Nephron progenitor cell (in vitro differentiated cells): ENCODE results near the gene CEP97.

Experiments used
- DNase-seq: peaks from one replicate; pipeline ENCODE4 v3.0.0; 2021
- H3K27ac Mint-ChIP-seq: 2 replicates; pipeline ENCODE4 v1.8.0; 2021; ENCODE audit warnings: mild to moderate bottlenecking, moderate library complexity, mixed read lengths
- H3K27me3 Mint-ChIP-seq: 2 replicates; pipeline ENCODE4 v1.8.0; 2021; ENCODE audit warnings: mild to moderate bottlenecking, low read depth, mixed read lengths; ENCODE audit not compliant: poor library complexity
- H3K36me3 Mint-ChIP-seq: 2 replicates; pipeline ENCODE4 v1.8.0; 2021; ENCODE audit warnings: low read depth, mixed read lengths
- H3K4me1 Mint-ChIP-seq: 2 replicates; pipeline ENCODE4 v1.8.0; 2021; ENCODE audit warnings: mixed read lengths
- H3K4me3 Mint-ChIP-seq: 2 replicates; pipeline ENCODE4 v1.8.0; 2021; ENCODE audit warnings: mild to moderate bottlenecking, moderate library complexity, mixed read lengths
- H3K9me3 Mint-ChIP-seq: 2 replicates; pipeline ENCODE4 v1.8.0; 2021; ENCODE audit warnings: mild to moderate bottlenecking, moderate library complexity, mixed read lengths
- CTCF ChIP-seq: fragments of 200-600 bp; sonication (generic); IDR thresholded peaks from 2 replicates; pipeline ENCODE4 v1.5.0; 2021; ENCODE audit warnings: antibody characterized with exemption

The CEP97 gene

DNA sequence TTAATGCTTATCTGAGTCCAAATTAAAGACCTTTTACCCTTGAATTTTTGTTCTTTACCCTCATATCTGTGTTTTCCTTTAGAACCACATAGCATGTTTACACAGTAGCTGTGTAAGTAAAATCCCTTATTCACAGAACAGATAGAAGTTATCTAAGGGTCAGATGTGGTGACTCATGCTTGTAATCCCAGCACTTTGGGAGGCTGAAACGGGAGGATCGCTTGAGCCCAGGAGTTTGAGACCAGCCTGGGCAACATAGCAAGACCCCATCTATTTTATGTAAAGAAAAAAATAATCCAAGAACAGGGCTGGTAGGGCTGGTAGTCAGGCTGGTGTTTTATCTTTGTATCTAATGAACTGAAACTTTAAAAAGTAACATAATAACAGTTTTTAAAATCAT lies 77.8 kb downstream of the CEP97 start:
- Mint-ChIP-seq H3K27ac (no peak overlapping the region), H3K4me1 (no peaks in the 10 kb centered on the region), H3K4me3 (no peak overlapping the region), H3K27me3 (no peaks in the 10 kb centered on the region), H3K36me3 (peaks cover 35% of the 10 kb centered on the region), H3K9me3 (no peaks in the 10 kb centered on the region)
- no peak for TF ChIP-seq CTCF
- no peak for DNase-seq

DNA sequence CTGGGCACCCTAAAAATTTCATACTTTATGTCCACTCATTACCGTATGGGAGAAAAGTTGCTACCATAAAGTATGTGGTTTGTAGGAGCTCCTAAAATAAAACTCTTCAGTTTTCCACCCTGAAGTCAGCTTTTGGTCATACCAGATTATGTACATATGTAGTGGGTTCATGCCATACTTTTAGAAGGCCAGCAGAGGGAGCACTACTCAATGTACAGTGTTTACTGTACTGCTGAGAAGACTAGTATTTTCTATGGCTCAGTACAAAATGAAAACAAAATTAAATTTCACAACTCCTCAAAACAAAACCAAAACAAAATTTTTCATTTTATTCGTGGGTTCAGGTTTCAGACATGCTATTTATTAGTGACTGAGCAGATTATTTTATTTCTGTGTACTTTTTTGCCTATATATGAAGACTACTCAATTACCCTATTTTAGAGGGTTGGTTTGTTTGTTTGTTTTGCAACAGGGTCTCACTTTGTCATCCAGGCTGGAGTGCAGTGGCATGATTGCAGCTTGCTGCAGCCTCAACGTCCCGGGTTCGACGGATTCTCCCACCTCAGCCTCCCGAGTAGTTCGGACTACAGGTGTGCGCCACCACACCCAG lies 78.9 kb downstream of the CEP97 start:
- DNase-seq: peak; percentile 42
- no peaks in the 10 kb centered on the region for H3K9me3 Mint-ChIP-seq
- no peak overlapping the region for H3K4me3 Mint-ChIP-seq
- H3K27me3 Mint-ChIP-seq: no peaks in the 10 kb centered on the region
- no peak overlapping the region for H3K27ac Mint-ChIP-seq
- H3K4me1 Mint-ChIP-seq: no peaks in the 10 kb centered on the region
- TF ChIP-seq CTCF: peak; percentile 85
- H3K36me3 Mint-ChIP-seq: peaks cover 31% of the 10 kb centered on the region

DNA sequence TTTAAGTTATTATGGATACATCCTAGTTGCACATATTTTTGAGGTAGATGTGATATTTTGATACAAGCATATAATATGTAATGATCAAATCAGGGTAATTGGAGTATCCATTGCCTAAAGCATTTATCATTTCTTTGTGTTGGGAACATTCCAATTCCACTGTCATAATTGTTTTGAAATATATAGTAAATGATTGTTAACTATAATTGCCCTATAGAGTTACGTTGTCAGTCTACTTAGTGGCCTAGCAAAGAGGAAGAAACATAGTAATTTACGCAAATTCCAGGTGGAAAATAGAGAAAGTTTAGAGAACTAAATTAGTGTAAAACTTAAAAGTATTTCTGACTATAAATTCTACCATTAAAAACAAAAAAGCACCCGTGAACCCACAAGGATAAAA lies 79.5 kb downstream of the CEP97 start:
- no peaks in the 10 kb centered on the region for H3K9me3 Mint-ChIP-seq
- H3K4me3 Mint-ChIP-seq: no peak overlapping the region
- TF ChIP-seq CTCF: no peak
- peaks cover 29% of the 10 kb centered on the region for H3K36me3 Mint-ChIP-seq
- no peak overlapping the region for H3K27ac Mint-ChIP-seq
- H3K4me1 Mint-ChIP-seq: peaks cover 2% of the 10 kb centered on the region
- no peak for DNase-seq
- H3K27me3 Mint-ChIP-seq: no peaks in the 10 kb centered on the region

- no peak for TF ChIP-seq CTCF
- no peaks in the 10 kb centered on the region for H3K9me3 Mint-ChIP-seq
Observed at GRCh38 chr3:101806491-101806890, 82.1 kb downstream of the CEP97 start.

GRCh38 chr3:101807888-101808287 lies 83.5 kb downstream of the CEP97 start:
- no peak overlapping the region for H3K27ac Mint-ChIP-seq
- no peak overlapping the region for H3K4me3 Mint-ChIP-seq

More at GRCh38 chr3:101806491-101806890, 82.1 kb downstream of the CEP97 start:
- H3K36me3 Mint-ChIP-seq: peaks cover 16% of the 10 kb centered on the region
- no peaks in the 10 kb centered on the region for H3K27me3 Mint-ChIP-seq
- no peak overlapping the region for H3K4me3 Mint-ChIP-seq
- H3K27ac Mint-ChIP-seq: no peak overlapping the region
- no peak for DNase-seq
- peaks cover 19% of the 10 kb centered on the region for H3K4me1 Mint-ChIP-seq

More at GRCh38 chr3:101807888-101808287, 83.5 kb downstream of the CEP97 start:
- no peaks in the 10 kb centered on the region for H3K27me3 Mint-ChIP-seq
- DNase-seq: no peak
- H3K4me1 Mint-ChIP-seq: peaks cover 20% of the 10 kb centered on the region
- H3K36me3 Mint-ChIP-seq: peaks cover 9% of the 10 kb centered on the region
- H3K9me3 Mint-ChIP-seq: no peaks in the 10 kb centered on the region
- TF ChIP-seq CTCF: no peak
